MM.1S (cell line): Measurements from ENCODE around the gene NUCB1.
A peak's percentile ranks its signal among the peaks of the same experiment; 100 is the strongest.
"Not testable (repeated sequence)": the region's sequence is repeated elsewhere in the genome, so short reads cannot be mapped to it uniquely, and the experiment has no call there.

Experiments used
- DNase-seq: peaks from one replicate; pipeline ENCODE4 v3.0.0-alpha.2; 2015
- H2AFZ ChIP-seq: fragments of 300-600 bp; sonication (generic); 2 replicates; pipeline ENCODE4 v1.6.0; 2016; ENCODE audit warnings: antibody characterized with exemption, low read length
- H3F3A ChIP-seq: fragments of 300-600 bp; sonication (generic); 2 replicates; pipeline ENCODE4 v1.6.1; 2016; ENCODE audit warnings: mild to moderate bottlenecking, antibody characterized with exemption, low read length, moderate library complexity, mixed read lengths; ENCODE audit not compliant: insufficient read depth
- H3K27ac ChIP-seq: fragments of 300-600 bp; sonication (generic); 2 replicates; pipeline ENCODE4 v1.5.1; 2016; ENCODE audit warnings: mild to moderate bottlenecking, low read length
- H3K27me3 ChIP-seq: fragments of 300-600 bp; sonication (generic); replicated peaks from 2 replicates; pipeline ENCODE4 v1.6.0; 2016; ENCODE audit warnings: low read length; ENCODE audit not compliant: insufficient read depth
- H3K36me3 ChIP-seq: fragments of 300-600 bp; sonication (generic); replicated peaks from 2 replicates; pipeline ENCODE4 v1.6.1; 2016; ENCODE audit warnings: mild to moderate bottlenecking, low read length, mixed read lengths; ENCODE audit not compliant: insufficient read depth
- H3K4me1 ChIP-seq: fragments of 300-600 bp; sonication (generic); 2 replicates; pipeline ENCODE4 v1.6.1; 2016; ENCODE audit warnings: low read length, mixed read lengths
- H3K4me2 ChIP-seq: fragments of 300-600 bp; sonication (generic); 2 replicates; pipeline ENCODE4 v1.6.0; 2016; ENCODE audit warnings: low read depth, low read length
- H3K4me3 ChIP-seq: fragments of 300-600 bp; sonication (generic); 2 replicates; pipeline ENCODE4 v1.5.1; 2016; ENCODE audit warnings: low read length, mixed read lengths
- H3K79me2 ChIP-seq: fragments of 300-600 bp; sonication (generic); 2 replicates; pipeline ENCODE4 v1.6.1; 2016; ENCODE audit warnings: mixed run types, low read length, mixed read lengths
- H3K9ac ChIP-seq: fragments of 300-600 bp; sonication (generic); 2 replicates; pipeline ENCODE4 v1.6.1; 2016; ENCODE audit warnings: low read length, mixed read lengths
- H3K9me2 ChIP-seq: fragments of 300-600 bp; sonication (generic); replicated peaks from 2 replicates; pipeline ENCODE4 v1.6.1; 2016; ENCODE audit warnings: mild to moderate bottlenecking, low read length, mixed read lengths; ENCODE audit not compliant: insufficient read depth
- H3K9me3 ChIP-seq: fragments of 300-600 bp; sonication (generic); replicated peaks from 2 replicates; pipeline ENCODE4 v1.6.1; 2016; ENCODE audit warnings: mild to moderate bottlenecking, low read length, mixed read lengths; ENCODE audit not compliant: insufficient read depth
- H4K20me1 ChIP-seq: fragments of 300-600 bp; sonication (generic); 2 replicates; pipeline ENCODE4 v1.6.1; 2016; ENCODE audit warnings: mild to moderate bottlenecking, low read length, moderate library complexity, mixed read lengths; ENCODE audit not compliant: insufficient read depth
- EZH2 ChIP-seq: fragments of 300-600 bp; sonication (generic); optimal IDR thresholded peaks from 2 replicates; pipeline ENCODE3; 2017; ENCODE audit warnings: low read depth, mild to moderate bottlenecking, antibody characterized with exemption, low read length, mixed read lengths
- EZH2phosphoT487 ChIP-seq: fragments of 300-600 bp; sonication (generic); IDR thresholded peaks from 2 replicates; pipeline ENCODE4 v1.6.1; 2018; ENCODE audit warnings: antibody characterized with exemption, low read length
- TF ChIP-seq, protein P1 (sequence below): fragments of 300-600 bp; sonication (generic); IDR thresholded peaks from 2 replicates; pipeline ENCODE4 v1.5.1; 2016; ENCODE audit warnings: antibody characterized with exemption, low read length, mixed read lengths

Gene NUCB1

DNA sequence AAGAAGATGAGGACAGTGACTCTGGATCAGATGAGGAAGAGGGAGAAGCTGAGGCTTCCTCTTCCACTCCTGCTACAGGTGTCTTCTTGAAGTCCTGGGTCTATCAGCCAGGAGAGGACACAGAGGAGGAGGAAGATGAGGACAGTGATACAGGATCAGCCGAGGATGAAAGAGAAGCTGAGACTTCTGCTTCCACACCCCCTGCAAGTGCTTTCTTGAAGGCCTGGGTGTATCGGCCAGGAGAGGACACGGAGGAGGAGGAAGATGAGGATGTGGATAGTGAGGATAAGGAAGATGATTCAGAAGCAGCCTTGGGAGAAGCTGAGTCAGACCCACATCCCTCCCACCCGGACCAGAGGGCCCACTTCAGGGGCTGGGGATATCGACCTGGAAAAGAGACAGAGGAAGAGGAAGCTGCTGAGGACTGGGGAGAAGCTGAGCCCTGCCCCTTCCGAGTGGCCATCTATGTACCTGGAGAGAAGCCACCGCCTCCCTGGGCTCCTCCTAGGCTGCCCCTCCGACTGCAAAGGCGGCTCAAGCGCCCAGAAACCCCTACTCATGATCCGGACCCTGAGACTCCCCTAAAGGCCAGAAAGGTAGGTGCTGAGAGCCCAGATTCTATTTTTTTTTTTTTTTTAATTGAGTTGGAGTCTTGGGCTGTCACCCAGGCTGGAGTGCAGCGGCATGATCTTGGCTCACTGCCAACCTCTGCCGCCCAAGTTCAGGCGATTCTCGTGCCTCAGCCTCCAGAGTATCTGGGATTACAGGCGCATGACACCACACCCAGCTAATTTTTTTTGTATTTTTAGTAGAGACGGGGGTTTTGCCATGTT is 25.6 kb upstream of the NUCB1 start:
- Histone ChIP-seq H3K27ac (peak overlapping the region; percentile 96), H3K4me1 (peaks cover 18% of the 10 kb centered on the region; the same call in 1 of the 2 replicates), H3K36me3 (no peaks in the 10 kb centered on the region), H3F3A (peaks cover 38% of the 10 kb centered on the region), H2AFZ (no peak overlapping the region), H3K9ac (peak overlapping the region; percentile 99), H3K9me3 (no peaks in the 10 kb centered on the region), H3K9me2 (no peaks in the 10 kb centered on the region), H3K27me3 (no peaks in the 10 kb centered on the region), H3K4me3 (peak overlapping the region; percentile 94), H4K20me1 (no peaks in the 10 kb centered on the region), H3K79me2 (peaks cover 31% of the 10 kb centered on the region), H3K4me2 (peak overlapping the region; percentile 92)
- TF ChIP-seq EZH2phosphoT487 = no peak
- TF ChIP-seq EZH2 = no peak
- TF ChIP-seq, protein P1, sequence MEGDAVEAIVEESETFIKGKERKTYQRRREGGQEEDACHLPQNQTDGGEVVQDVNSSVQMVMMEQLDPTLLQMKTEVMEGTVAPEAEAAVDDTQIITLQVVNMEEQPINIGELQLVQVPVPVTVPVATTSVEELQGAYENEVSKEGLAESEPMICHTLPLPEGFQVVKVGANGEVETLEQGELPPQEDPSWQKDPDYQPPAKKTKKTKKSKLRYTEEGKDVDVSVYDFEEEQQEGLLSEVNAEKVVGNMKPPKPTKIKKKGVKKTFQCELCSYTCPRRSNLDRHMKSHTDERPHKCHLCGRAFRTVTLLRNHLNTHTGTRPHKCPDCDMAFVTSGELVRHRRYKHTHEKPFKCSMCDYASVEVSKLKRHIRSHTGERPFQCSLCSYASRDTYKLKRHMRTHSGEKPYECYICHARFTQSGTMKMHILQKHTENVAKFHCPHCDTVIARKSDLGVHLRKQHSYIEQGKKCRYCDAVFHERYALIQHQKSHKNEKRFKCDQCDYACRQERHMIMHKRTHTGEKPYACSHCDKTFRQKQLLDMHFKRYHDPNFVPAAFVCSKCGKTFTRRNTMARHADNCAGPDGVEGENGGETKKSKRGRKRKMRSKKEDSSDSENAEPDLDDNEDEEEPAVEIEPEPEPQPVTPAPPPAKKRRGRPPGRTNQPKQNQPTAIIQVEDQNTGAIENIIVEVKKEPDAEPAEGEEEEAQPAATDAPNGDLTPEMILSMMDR = no peak
- DNase-seq = peak; percentile 36

DNA sequence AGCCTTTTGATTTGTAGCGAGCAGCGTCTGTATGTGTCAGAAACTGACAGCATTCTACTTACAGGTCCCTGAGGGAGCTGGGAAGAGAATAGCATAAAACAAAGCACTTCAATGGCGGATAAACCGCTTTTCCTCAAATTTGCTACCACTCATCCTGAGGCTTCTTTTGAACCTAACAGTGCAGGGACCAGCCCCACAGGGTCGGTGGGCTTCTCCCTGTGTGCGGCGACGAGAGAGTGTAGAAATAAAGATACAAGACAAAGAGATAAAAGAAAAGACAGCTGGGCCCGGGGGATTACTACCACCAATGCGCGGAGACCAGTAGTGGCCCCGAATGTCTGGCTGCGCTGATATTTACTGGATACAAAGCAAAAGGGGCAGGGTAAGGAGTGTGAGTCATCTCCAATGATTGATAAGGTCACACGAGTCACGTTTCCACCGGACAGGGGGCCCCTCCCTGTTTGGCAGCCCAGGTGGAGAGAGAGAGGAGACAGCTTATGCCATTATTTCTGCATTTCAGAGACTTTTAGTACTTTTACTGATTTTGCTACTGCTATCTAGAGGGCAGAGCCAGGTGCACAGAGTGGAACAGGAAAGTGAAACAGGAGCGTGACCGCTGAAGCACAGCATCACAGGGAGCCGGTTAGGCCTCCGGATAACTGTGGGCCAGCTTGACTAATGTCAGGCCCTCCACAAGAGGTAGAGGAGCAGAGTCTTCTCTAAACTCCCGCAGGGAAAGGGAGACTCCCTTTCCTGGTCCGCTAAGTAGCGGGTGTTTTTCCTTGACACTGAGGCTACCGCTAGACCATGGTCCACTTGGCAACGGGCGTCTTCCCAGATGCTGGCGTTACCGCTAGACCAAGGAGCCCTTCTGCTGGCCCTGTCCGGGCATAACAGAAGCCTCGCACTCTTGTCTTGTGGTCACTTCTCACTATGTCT is 23.8 kb upstream of the NUCB1 start:
- H3K9me2 ChIP-seq, H3K36me3 ChIP-seq, H4K20me1 ChIP-seq, H3K27me3 ChIP-seq, H3K9me3 ChIP-seq, H2AFZ ChIP-seq: not testable (repeated sequence)
- H3K79me2 ChIP-seq = peaks cover 31% of the 10 kb centered on the region
- H3F3A ChIP-seq = peaks cover 38% of the 10 kb centered on the region
- peak overlapping the region; percentile 99 for H3K9ac ChIP-seq
- H3K4me2 ChIP-seq = peak overlapping the region; percentile 92
- H3K27ac ChIP-seq = peak overlapping the region; percentile 96
- DNase-seq = peak; percentile 70
- peak overlapping the region; percentile 94 for H3K4me3 ChIP-seq
- H3K4me1 ChIP-seq = peaks cover 18% of the 10 kb centered on the region; the same call in 1 of the 2 replicates

DNA sequence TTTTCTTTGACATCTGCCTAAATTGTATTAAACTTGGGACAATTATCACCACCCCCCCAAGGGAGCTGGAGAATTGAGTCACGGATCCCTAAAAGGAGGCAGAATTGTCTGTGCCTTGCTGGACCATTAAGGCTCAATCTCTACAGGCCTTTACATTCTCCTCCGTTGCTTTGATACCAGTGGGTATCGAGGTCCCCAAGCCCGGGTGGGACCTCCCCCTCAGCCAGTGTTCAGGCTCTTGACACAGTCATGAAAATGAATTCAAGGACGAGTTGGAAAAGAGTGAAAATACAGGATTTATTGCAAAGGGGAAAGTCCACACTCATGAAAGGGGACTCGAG is 22.3 kb upstream of the NUCB1 start:
- H3K4me2 ChIP-seq = no peak overlapping the region
- no peak overlapping the region for H3K9ac ChIP-seq
- no peaks in the 10 kb centered on the region for H4K20me1 ChIP-seq

More for the DNA sequence above, 22.3 kb upstream of the NUCB1 start:
- peaks cover 32% of the 10 kb centered on the region for H3F3A ChIP-seq
- H3K79me2 ChIP-seq = peaks cover 25% of the 10 kb centered on the region
- no peak for DNase-seq
- H3K36me3 ChIP-seq = no peaks in the 10 kb centered on the region
- TF ChIP-seq EZH2 = no peak
- TF ChIP-seq EZH2phosphoT487 = no peak
- TF ChIP-seq, protein P1 = no peak
- peaks cover 18% of the 10 kb centered on the region; the same call in 1 of the 2 replicates for H3K4me1 ChIP-seq
- no peak overlapping the region for H3K27ac ChIP-seq
- H3K27me3 ChIP-seq = no peaks in the 10 kb centered on the region
- H3K9me3 ChIP-seq = no peaks in the 10 kb centered on the region
- no peak overlapping the region for H2AFZ ChIP-seq
- no peaks in the 10 kb centered on the region for H3K9me2 ChIP-seq
- no peak overlapping the region for H3K4me3 ChIP-seq
